NCI-H2029 (cell line): Measurements from ENCODE around the gene PNMA6E.

Experiments
- DNase-seq: peaks from one replicate; lab custom pipeline; 2025; lab: John Stamatoyannopoulos, UW

Gene PNMA6E

GRCh38 chrX:153349952-153350351, 51.2 kb downstream of the PNMA6E start:
- no peak for DNase-seq

GRCh38 chrX:153348421-153348820, 52.7 kb downstream of the PNMA6E start:
- DNase-seq: no peak

GRCh38 chrX:153347530-153347929, 53.6 kb downstream of the PNMA6E start:
- DNase-seq: no peak
